Activated CD4-positive, alpha-beta memory T cell treated with anti-CD3 and anti-CD28 coated beads, Interleukin-2, amount 10 ng/mL, durations not matched to agents 7 days and 5 days (primary cell): ENCODE data around the gene ABCC12. TPM values are rescaled to one million over a fixed set of nuclear protein-coding genes. Genes with fewer than 3 reads are reported as not detected.
A peak's percentile ranks its signal among the peaks of the same experiment; 100 is the strongest.
"Not testable (repeated sequence)": the region's sequence is repeated elsewhere in the genome, so short reads cannot be mapped to it uniquely, and the experiment has no call there.

Experiments used
- CTCF ChIA-PET: fragments of 350-600 bp; sonication (Branson Sonifier 250); formaldehyde crosslinking; loops from one replicate; lab custom pipeline; 2021; ENCODE audit warnings: antibody characterized with exemption, inconsistent platforms; lab: Charles Lee
- POLR2A ChIA-PET: fragments of 350-600 bp; sonication (Branson Sonifier 250); formaldehyde crosslinking; loops from one replicate; lab custom pipeline; 2021; ENCODE audit warnings: antibody characterized with exemption; lab: Charles Lee
- DNase-seq: peaks from one replicate; pipeline ENCODE4 v3.0.0-alpha.2; 2020
- H3K27ac Mint-ChIP-seq: one replicate; pipeline ENCODE4 v1.8.0; 2021; ENCODE audit warnings: mild to moderate bottlenecking, mixed read lengths
- H3K27me3 Mint-ChIP-seq: one replicate; pipeline ENCODE4 v1.8.0; 2021; ENCODE audit warnings: mixed read lengths
- H3K36me3 Mint-ChIP-seq: one replicate; pipeline ENCODE4 v1.8.0; 2021; ENCODE audit warnings: low read depth, mixed read lengths
- H3K4me1 Mint-ChIP-seq: one replicate; pipeline ENCODE4 v1.8.0; 2021; ENCODE audit warnings: mixed read lengths
- H3K4me3 Mint-ChIP-seq: one replicate; pipeline ENCODE4 v1.8.0; 2021; ENCODE audit warnings: mild to moderate bottlenecking, mixed read lengths
- H3K9me3 Mint-ChIP-seq: one replicate; pipeline ENCODE4 v1.8.0; 2021; ENCODE audit warnings: mixed read lengths
- total RNA-seq, 2 experiments: library from RNA; stranded (reverse); gene quantifications; one replicate each; pipeline ENCODE4 v1.2.3, GENCODE V29; 2021

ABCC12 gene
- total RNA-seq, 2 experiments from 2014 or later = not detected

DNA sequence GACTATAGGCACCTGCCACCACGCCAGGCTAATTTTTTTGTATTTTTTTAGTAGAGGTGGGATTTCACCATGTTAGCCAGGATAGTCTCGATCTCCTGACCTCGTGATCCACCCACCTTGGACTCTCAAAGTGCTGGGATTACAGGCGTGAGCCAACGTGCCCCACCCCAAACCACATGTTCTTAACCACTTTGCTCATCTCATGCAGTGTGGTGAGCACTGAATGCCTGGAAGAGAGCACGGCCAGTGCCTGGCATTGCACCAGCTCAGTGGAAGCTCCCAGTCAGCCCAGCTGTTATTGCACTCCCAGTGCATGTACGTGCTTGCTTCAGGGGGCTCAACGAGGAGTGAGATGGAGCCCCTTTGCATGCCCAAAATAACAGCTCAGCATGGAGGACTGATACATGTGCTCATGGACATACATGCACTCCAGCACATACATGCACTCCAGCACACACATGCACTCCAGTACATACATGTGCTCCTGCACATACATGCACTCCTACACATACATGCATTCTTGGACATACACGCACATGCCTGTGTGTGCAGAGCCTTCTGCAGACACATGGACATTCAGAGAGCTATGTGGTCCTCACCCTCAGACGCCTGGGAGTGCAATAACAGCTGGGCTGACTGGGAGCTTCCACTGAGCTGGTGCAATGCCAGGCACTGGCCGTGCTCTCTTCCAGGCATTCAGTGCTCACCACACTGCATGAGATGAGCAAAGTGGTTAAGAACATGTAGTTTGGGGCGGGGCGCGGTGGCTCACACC, 26.1 kb upstream of the ABCC12 start:
- POLR2A ChIA-PET, H3K4me3 Mint-ChIP-seq, H3K4me1 Mint-ChIP-seq, H3K36me3 Mint-ChIP-seq, H3K27ac Mint-ChIP-seq, CTCF ChIA-PET, H3K9me3 Mint-ChIP-seq, DNase-seq: not testable (repeated sequence)
- H3K27me3 Mint-ChIP-seq = peaks cover 13% of the 10 kb centered on the region

DNA sequence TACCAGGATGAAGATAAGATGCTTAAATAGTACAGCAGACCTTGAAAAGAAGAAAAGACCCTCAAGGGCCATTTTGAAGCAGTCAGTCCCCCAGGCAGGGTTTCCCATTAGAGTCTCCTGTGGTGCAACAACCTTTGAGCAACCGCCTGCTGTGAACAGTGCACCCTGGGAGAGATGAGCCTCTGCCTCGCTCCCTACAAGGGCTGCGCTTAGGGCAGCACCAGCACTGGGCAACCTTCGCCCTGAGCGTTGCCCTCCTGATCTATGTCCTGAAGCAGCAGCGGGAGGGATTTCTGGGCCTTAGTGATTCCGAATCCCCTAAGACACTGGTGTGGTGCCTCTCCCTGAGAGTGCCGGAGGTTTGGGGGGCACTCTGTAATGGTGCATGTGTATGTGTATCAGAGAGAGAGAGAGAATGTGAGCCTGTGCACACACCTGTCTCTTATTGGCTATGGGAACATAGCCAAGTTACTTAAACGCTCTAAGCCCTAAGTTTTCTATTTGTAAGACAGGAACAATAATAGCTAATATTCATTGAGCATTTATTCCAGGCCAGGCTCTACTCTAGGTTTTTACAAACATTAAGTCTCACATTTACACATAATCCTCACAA, 25.2 kb upstream of the ABCC12 start:
- Mint-ChIP-seq H3K4me1 (no peaks in the 10 kb centered on the region), H3K4me3 (no peak overlapping the region), H3K9me3 (no peaks in the 10 kb centered on the region), H3K27me3 (peaks cover 11% of the 10 kb centered on the region), H3K36me3 (no peaks in the 10 kb centered on the region), H3K27ac (no peak overlapping the region)
- ChIA-PET POLR2A (no interaction called here), CTCF (no interaction called here)
- DNase-seq = no peak

DNA sequence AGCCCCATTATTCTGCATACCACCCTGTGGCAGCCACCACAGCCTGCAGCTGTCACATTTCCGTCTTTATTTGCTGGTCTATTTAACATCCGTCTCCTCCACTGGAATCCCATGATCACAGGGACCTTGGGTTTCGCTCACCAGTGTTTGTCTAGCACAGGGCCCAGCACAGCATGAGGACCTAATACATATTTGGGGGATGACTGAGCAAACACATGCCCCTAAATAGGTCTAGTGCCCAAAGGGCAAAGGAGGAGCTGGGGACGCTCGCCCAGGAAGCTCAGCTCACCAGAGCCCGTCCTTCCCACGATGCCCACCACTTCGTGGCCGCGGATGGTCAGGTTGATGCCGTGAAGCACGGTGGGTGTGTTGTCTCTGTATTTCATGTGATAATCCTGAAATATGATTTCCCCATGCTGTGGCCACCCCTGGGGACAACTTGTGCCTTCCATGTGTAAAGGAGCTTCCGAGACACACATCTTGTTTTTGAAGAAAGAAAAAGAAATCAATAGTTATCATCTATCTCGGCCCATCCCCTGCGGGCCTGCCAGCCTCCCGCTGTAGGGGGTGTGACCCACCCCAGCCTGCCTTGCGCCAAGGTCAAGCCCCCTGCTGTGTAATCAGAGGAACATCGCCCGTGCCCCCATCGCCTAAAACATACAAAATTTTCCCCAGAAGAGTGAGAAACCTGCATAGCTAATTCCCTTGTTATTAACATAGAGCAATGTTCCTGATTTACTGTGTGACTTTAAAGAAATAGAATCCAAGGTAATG, 21.0 kb upstream of the ABCC12 start:
- ChIA-PET CTCF (interaction anchor here (2.3 kb wide), 1 partner anchor 12 kb away, joined by 6 read pairs; no protein-coding TSS in a partner anchor), POLR2A (no interaction called here)
- no peaks in the 10 kb centered on the region for H3K36me3 Mint-ChIP-seq
- no peaks in the 10 kb centered on the region for H3K4me1 Mint-ChIP-seq
- no peak overlapping the region for H3K27ac Mint-ChIP-seq
- DNase-seq = no peak
- no peaks in the 10 kb centered on the region for H3K9me3 Mint-ChIP-seq
- H3K4me3 Mint-ChIP-seq = no peak overlapping the region
- peaks cover 4% of the 10 kb centered on the region for H3K27me3 Mint-ChIP-seq

DNA sequence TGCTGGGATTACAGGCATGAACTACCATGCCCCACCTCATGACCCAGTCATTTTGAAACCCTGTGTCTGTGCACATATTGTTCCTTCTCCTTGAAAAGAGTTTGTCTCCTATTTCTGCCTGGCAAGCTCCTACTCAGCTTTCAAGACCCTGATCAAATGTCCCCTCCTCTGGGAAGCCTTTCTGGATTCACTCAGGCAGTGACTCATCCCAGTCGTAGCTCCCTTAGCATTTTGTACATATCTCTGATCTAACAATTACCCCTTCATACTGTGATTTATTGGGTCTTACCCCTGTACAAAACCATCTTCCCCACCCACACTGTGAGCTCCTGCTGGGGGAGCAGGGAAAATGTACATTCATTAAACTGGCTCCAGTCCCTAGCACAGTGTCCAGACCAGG, 18.1 kb upstream of the ABCC12 start:
- peaks cover 4% of the 10 kb centered on the region for H3K27me3 Mint-ChIP-seq
- ChIA-PET CTCF (interaction anchor here (1.1 to 1.6 kb wide), 2 partner anchors 9 to 10 kb away, joined by 4 to 11 read pairs; no protein-coding TSS in a partner anchor), POLR2A (interaction anchor here (1.3 kb wide), 1 partner anchor 9 kb away, joined by 3 read pairs; no protein-coding TSS in a partner anchor)
- no peak overlapping the region for H3K4me3 Mint-ChIP-seq
- no peaks in the 10 kb centered on the region for H3K36me3 Mint-ChIP-seq
- no peaks in the 10 kb centered on the region for H3K4me1 Mint-ChIP-seq
- no peak for DNase-seq
- H3K9me3 Mint-ChIP-seq = no peaks in the 10 kb centered on the region
- H3K27ac Mint-ChIP-seq = no peak overlapping the region

DNA sequence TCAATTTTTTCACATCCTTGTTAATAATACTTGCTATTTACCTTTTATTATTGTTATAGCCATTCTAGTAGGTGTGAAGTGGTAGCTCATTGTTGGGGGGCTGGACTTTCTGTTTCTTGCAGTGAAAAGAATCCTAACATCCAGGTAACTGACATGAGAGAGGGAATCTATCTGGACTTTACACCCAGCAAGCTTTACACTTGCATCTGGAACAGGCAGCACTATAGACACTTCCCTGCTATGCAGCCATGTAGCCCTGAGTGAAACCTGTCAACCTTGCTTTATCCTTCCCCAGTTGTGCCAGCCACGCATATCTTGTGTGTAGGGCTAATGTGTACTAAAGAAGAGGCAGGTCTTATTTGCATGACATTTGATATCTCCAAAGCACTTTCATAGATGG, 16.9 kb upstream of the ABCC12 start:
- CTCF ChIA-PET = interaction anchor here (0.7 to 1.3 kb wide), 2 partner anchors 13 to 1135 kb away, joined by 3 read pairs; no protein-coding TSS in a partner anchor
- Mint-ChIP-seq H3K4me3 (no peak overlapping the region), H3K4me1 (no peaks in the 10 kb centered on the region), H3K9me3 (no peaks in the 10 kb centered on the region), H3K36me3 (no peaks in the 10 kb centered on the region), H3K27ac (no peak overlapping the region), H3K27me3 (peaks cover 3% of the 10 kb centered on the region)
- POLR2A ChIA-PET = no interaction called here
- no peak for DNase-seq

DNA sequence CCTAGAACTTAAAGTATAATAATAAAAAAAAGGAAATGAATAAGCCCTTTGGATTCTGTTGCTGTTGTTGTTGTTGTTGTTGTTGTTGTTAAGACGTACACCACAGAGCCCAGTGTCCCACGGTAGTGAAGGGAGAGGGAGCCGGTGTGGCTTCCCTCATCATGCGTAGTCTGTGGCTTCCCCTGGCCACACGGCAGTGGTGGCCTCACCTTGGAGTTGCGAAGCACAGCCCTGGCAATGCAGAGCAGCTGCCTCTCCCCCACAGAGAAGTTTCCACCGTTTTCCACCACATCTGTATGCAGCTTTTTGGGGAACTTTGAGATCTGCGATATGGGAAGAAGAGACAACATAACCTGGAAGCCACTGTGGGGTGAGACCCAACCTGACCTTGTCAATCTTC, 14.1 kb upstream of the ABCC12 start:
- Mint-ChIP-seq H3K4me1 (peaks cover 9% of the 10 kb centered on the region), H3K36me3 (no peaks in the 10 kb centered on the region), H3K4me3 (no peak overlapping the region), H3K27ac (no peak overlapping the region), H3K9me3 (no peaks in the 10 kb centered on the region), H3K27me3 (no peaks in the 10 kb centered on the region)
- POLR2A ChIA-PET = no interaction called here
- no peak for DNase-seq
- CTCF ChIA-PET = no interaction called here

DNA sequence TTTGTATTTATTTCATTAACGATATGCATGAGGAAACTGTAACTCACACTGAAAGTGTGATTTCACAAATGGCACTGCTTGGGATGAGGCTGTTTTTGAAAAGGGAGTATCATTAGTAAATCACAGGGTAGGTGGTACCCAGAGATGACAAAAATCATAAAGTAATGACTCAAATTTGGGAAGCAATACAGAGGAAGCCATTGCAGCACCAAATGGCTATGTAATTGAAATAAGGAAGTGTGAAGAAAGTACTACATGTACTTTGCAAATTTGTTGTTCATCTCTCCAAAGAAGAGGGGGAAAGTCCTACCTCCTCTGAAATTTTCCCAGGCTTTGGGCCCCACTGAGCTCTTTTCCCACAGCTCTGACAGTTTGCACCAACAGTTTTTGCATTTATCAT, 12.3 kb upstream of the ABCC12 start:
- ChIA-PET CTCF (interaction anchor here (1.2 kb wide), 1 partner anchor 9 kb away, joined by 3 read pairs; no protein-coding TSS in a partner anchor), POLR2A (no interaction called here)
- Mint-ChIP-seq H3K4me1 (peaks cover 12% of the 10 kb centered on the region), H3K27ac (no peak overlapping the region), H3K9me3 (no peaks in the 10 kb centered on the region), H3K36me3 (no peaks in the 10 kb centered on the region), H3K4me3 (no peak overlapping the region), H3K27me3 (peaks cover 3% of the 10 kb centered on the region)
- DNase-seq = no peak

DNA sequence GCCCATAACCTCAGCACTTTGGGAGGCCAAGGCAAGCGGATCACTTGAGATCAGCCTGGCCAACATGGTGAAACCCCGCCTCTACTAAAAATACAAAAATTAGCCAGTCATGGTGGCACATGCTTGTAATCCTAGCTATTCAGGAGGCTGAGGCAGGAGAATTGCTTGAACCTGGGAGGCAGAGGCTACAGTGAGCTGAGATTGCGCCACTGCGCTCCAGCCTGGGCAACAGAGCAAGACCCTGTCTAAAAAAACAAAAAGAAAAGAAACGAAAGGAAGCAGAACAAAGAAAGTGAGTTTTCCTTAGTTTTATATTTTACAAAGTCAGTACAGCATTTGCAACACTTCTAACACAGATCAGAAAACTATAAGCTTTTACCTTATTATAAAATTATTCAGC, 10.8 kb upstream of the ABCC12 start:
- H3K36me3 Mint-ChIP-seq, H3K9me3 Mint-ChIP-seq, POLR2A ChIA-PET, H3K4me3 Mint-ChIP-seq, H3K27me3 Mint-ChIP-seq, DNase-seq, H3K27ac Mint-ChIP-seq: not testable (repeated sequence)
- H3K4me1 Mint-ChIP-seq = peaks cover 12% of the 10 kb centered on the region
- CTCF ChIA-PET = interaction anchor here (1.0 to 3.6 kb wide), 6 partner anchors 9 to 1219 kb away, joined by 4 to 30 read pairs (median 8); partner anchors contain the start of gene NETO2

DNA sequence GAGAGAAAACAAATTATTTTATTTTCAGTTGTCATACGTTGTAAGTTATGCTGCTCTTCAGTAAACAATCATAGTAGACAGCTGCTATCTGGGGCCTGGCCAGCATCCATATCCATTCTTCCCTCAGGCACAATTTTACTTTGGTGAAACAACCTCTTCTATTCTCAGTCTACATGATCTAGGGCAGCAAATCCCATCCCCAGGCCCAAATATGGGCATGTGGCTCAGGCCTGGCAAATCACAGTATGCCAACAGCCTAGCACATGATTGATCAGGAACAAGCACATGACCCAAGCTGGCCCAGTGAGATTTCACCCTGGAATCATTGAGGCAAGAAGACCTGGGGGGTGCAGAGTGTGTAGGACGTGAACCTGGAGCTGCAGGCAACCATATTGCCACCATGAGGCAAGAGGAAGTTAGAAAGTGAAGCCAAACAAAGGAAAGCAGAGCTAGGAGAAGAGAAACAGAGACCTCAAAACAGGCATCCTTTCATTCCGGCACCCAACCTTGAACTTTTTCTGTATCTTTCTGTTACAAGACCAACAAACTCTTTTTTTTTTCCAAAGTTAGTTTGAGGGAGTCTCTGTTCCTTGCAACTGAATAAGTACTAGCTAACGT, 10.3 kb upstream of the ABCC12 start:
- Mint-ChIP-seq H3K4me3 (no peak overlapping the region), H3K4me1 (peaks cover 12% of the 10 kb centered on the region), H3K36me3 (no peaks in the 10 kb centered on the region), H3K27me3 (peaks cover 4% of the 10 kb centered on the region), H3K9me3 (no peaks in the 10 kb centered on the region), H3K27ac (no peak overlapping the region)
- ChIA-PET CTCF (interaction anchor here (1.4 to 3.6 kb wide), 5 partner anchors 9 to 1218 kb away, joined by 4 to 30 read pairs (median 10); partner anchors contain the start of gene NETO2), POLR2A (no interaction called here)
- DNase-seq = no peak

DNA sequence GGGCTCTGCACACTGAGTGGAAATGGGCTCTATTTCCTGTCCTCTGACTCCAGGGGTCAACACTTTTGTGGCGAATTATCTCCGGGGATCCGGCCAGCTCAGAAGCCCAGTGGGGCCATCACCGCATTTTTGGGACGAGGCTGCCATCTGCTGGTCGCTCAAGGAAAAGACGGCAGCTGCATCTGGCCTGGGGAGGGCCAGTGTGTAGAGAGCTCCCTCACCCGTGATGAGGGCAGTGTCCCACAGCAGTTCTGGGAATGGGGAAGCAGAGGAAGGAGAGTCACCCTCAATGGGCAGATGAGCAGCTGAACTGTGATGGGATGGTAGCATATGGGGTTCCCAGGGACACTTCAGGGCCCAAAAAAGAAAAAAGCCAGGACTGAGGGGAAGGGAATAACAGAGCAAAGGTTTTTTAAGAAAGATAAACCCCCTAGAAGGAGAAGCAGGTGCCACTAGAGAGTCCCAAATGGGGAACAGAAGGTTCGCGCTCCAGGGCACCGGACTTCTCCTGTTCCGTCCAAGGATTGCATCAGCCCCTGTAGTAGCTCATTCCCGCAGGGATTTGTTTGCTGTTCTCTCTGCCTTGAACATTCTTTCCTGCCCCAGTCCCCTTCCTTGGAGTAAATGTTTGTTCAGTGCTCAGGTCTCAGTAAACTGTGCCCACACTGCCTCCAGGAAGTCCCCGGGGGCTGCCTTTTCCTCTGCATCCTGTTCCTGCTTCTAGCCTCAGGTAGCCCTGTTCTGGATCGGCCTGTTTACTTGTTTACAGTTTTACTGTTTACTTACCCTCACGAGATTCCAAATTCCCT, 9.3 kb upstream of the ABCC12 start:
- H3K27ac Mint-ChIP-seq = no peak overlapping the region
- CTCF ChIA-PET = interaction anchor here (0.6 to 3.6 kb wide), 27 partner anchors 9 to 1254 kb away, joined by 3 to 30 read pairs (median 4); partner anchors contain the start of genes ABCC12 and NETO2
- H3K4me3 Mint-ChIP-seq = no peak overlapping the region
- H3K4me1 Mint-ChIP-seq = peaks cover 12% of the 10 kb centered on the region
- DNase-seq = peak; percentile 70
- no peaks in the 10 kb centered on the region for H3K9me3 Mint-ChIP-seq
- peaks cover 4% of the 10 kb centered on the region for H3K27me3 Mint-ChIP-seq
- POLR2A ChIA-PET = interaction anchor here (1.4 kb wide), 1 partner anchor 9 kb away, joined by 3 read pairs; no protein-coding TSS in a partner anchor
- H3K36me3 Mint-ChIP-seq = no peaks in the 10 kb centered on the region

DNA sequence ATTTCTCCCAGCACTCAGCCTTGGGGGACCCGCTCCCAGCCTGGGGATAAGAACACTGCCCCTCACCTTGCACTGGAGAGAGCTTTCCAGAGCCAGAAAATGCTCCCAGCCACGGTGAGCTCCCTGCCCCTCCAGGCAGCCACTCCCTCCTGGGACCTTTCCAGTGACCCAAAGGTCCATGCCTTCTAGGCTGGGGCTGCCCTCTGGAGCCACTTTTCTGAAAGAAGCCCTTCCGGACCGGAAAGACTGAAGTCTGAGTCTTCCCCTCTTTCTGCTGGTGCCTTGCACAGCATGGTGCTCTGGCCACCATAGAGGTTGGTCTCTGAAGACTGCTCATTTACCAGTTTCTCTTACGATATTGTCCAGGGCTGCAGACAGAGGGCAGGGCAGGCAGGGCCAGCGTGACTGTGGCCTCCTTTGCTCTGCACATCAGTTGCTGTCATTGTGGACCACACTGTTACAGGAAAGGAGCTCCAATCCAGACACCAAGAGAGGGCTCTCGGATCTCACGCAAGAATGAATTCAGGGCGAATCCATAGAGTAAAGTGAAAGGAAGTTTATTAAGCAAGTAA, 7.1 kb upstream of the ABCC12 start:
- H3K4me3 Mint-ChIP-seq = no peak overlapping the region
- no peaks in the 10 kb centered on the region for H3K9me3 Mint-ChIP-seq
- CTCF ChIA-PET = no interaction called here
- POLR2A ChIA-PET = no interaction called here
- no peak for DNase-seq
- peaks cover 21% of the 10 kb centered on the region for H3K4me1 Mint-ChIP-seq
- H3K27ac Mint-ChIP-seq = no peak overlapping the region
- no peaks in the 10 kb centered on the region for H3K36me3 Mint-ChIP-seq
- peaks cover 9% of the 10 kb centered on the region for H3K27me3 Mint-ChIP-seq
